Measurements from ENCODE around the gene ZNF236.

GRCh38 chr18:76997951-76998808 is 175.8 kb downstream of the ZNF236 start:
- no peak for TF ChIP-seq CTCF (IDR thresholded peaks at IDR 0.05)
- TF ChIP-seq POLR2AphosphoS5 (IDR thresholded peaks at IDR 0.05), result no peak
